ENCODE data around the gene PLEKHA5.

Gene PLEKHA5

DNA sequence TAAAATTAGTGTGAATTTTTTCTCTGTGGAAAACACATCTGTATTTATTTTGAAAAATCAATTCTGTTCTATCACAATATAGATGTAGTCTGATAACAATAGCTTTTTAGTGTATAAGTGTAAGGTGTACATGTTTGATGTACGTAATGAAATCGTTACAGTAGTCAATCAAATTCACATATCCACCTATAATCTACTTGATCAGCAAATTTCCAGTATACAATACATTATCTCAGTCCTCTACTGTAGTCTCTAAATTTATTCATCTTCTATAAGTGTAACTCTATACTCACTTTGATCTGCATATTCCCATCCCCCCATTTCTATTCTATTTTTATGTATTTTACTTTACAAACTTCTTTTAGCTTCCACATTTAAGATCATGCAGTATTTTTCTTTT is 13.0 kb downstream of the PLEKHA5 start:
- Mint-ChIP-seq H3K36me3 (no peaks in the 10 kb centered on the region), H3K27me3 (no peaks in the 10 kb centered on the region), H3K9me3 (no peaks in the 10 kb centered on the region), H3K27ac (no peak overlapping the region), H3K4me3 (no peak overlapping the region), H3K4me1 (no peaks in the 10 kb centered on the region)
- DNase-seq, result no peak
- CTCF ChIA-PET, result no interaction called here

DNA sequence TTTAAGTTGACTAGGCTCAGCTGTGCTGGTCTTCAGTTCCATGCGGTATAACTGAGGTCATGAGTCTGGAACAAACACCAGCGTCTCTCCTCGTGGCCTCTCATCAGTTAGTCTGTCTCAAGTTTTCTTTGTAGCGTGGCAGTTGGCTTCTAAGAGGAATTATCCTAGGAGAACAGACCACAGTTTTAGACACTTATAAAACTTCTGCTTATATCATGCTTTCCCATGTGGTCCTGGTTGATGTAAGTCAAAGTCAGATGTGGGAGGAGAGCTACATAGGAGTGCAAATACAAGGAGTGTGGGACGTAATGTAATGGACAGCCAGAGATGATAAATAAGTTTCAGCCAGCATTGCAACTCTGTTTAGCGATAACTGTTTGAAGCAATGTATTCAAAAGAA is 14.8 kb downstream of the PLEKHA5 start:
- Mint-ChIP-seq H3K4me1 (no peaks in the 10 kb centered on the region), H3K36me3 (no peaks in the 10 kb centered on the region), H3K9me3 (no peaks in the 10 kb centered on the region), H3K4me3 (no peak overlapping the region), H3K27ac (no peak overlapping the region), H3K27me3 (no peaks in the 10 kb centered on the region)
- DNase-seq, result no peak
- CTCF ChIA-PET, result no interaction called here

DNA sequence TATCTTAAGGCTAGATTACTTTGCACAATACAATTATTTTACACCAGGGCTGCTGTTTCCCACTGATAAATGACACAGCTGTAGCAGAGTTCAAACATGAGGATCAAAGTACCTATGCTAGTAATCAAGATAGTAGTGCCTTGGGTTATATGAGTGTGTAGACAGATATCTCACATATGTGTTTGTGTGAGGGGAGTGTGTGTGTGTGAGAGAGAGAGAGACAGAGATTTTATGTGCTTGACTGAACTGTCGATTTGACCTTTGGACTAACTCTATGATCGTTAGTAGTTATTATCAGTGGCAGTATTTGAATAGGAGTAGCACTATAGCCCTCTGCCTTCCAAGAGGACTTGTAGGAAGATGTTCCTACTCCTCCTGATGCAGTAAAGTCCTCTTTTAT is 15.5 kb downstream of the PLEKHA5 start:
- no peak for DNase-seq
- no peaks in the 10 kb centered on the region for H3K27me3 Mint-ChIP-seq
- CTCF ChIA-PET, result no interaction called here
- no peak overlapping the region for H3K27ac Mint-ChIP-seq
- no peaks in the 10 kb centered on the region for H3K36me3 Mint-ChIP-seq
- H3K4me1 Mint-ChIP-seq, result no peaks in the 10 kb centered on the region
- no peaks in the 10 kb centered on the region for H3K9me3 Mint-ChIP-seq
- H3K4me3 Mint-ChIP-seq, result no peak overlapping the region

DNA sequence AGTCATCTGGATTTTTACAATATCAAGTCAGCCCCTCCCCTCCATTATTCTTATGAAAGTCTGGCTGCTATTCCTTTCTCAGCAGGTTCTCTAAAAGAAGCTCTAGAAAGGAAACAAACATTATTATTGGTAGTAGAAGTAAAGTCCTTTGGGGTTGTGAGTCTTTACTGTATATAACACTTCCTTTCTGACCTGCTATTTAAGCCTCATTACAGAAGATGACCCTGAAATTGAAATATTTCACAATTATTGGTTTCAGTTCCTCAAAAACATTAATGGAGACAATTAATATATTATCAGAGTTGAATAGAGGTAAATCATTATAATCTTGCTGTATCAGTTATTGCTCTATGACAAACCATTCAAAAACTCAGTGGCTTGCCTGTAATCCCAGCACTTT is 19.3 kb downstream of the PLEKHA5 start:
- Mint-ChIP-seq H3K36me3 (no peaks in the 10 kb centered on the region), H3K4me3 (no peak overlapping the region), H3K9me3 (no peaks in the 10 kb centered on the region), H3K27ac (no peak overlapping the region), H3K27me3 (no peaks in the 10 kb centered on the region), H3K4me1 (no peaks in the 10 kb centered on the region)
- CTCF ChIA-PET, result no interaction called here
- no peak for DNase-seq

DNA sequence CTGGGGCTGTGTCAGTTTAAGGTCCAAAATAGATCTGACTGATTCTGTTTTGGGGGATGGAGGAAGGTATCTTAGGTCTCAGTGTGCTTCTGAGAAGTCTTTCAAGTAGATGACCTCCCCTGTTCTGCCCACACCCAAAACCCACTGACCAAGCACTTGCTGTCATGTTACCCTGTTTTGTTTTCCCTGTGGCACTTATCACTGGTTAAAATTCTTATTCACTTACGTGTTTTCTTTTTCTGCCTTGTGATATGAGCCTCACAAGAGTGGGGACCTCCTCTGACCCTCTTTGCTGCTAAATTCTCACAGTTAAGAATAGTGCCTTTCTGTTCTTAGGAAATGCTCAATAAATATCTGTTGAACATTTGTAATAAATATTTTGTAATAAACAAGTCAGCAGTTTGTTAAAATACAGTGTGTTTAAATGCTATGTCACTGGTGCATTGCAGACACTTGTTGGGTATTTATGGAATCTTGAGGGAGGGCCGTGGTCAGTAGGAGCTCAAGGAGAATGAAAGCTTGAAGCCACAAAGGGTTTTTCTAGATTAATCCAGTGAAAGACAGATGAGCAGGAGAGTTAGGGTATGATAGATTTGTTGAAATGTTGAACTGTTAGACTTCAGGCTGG is 20.9 kb downstream of the PLEKHA5 start:
- Mint-ChIP-seq H3K4me1 (no peaks in the 10 kb centered on the region), H3K4me3 (no peak overlapping the region), H3K27ac (no peak overlapping the region), H3K27me3 (no peaks in the 10 kb centered on the region), H3K36me3 (no peaks in the 10 kb centered on the region), H3K9me3 (no peaks in the 10 kb centered on the region)
- no peak for DNase-seq
- CTCF ChIA-PET, result no interaction called here

GRCh38 chr12:19151298-19151697 is 21.8 kb downstream of the PLEKHA5 start:
- no peak for DNase-seq
- CTCF ChIA-PET, result no interaction called here
- Mint-ChIP-seq H3K4me1 (no peaks in the 10 kb centered on the region), H3K9me3 (no peaks in the 10 kb centered on the region), H3K27me3 (no peaks in the 10 kb centered on the region), H3K27ac (no peak overlapping the region), H3K36me3 (no peaks in the 10 kb centered on the region), H3K4me3 (no peak overlapping the region)

DNA sequence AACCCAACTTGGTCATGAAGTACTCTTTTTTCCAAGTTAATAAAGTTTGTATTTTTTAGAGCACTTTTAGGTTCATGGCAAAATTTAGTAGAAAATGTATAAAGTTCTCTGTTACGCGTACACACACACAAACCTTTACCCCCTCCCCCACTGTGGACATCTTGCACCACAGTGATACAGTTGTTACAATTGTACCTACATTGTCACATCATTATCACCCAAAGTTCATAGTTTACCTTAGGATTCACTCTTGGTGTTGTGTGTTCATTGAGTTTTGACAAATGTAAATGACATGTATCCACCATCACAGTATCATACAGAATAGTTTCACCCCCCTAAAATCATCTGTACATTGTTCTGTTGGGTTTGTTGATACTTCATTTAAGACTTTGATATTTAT is 23.9 kb downstream of the PLEKHA5 start:
- Mint-ChIP-seq H3K4me1 (no peaks in the 10 kb centered on the region), H3K4me3 (no peak overlapping the region), H3K9me3 (no peaks in the 10 kb centered on the region), H3K27me3 (no peaks in the 10 kb centered on the region), H3K27ac (no peak overlapping the region), H3K36me3 (no peaks in the 10 kb centered on the region)
- CTCF ChIA-PET, result no interaction called here
- no peak for DNase-seq

DNA sequence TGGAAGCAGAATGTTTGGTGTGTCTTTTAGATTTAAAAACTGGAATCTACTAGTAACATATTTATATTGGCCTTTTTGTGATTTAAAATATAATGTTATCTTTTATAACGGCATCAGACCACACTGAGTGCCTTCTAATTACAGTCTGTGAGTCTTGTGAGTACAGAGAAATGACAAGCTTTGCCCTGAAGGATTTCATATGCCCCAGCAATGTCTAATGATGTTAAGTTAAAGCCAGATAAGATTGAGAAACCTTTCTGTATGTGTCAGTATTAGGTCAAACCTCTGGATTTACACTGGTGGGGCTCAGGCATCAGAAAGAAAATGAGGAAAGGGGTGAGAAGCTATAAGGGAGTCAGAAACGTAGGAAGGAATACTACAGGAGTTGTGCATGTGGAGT is 25.2 kb downstream of the PLEKHA5 start:
- Mint-ChIP-seq H3K9me3 (no peaks in the 10 kb centered on the region), H3K4me1 (no peaks in the 10 kb centered on the region), H3K27me3 (no peaks in the 10 kb centered on the region), H3K4me3 (no peak overlapping the region), H3K27ac (no peak overlapping the region), H3K36me3 (no peaks in the 10 kb centered on the region)
- CTCF ChIA-PET, result no interaction called here
- no peak for DNase-seq

- Mint-ChIP-seq H3K4me1 (no peaks in the 10 kb centered on the region), H3K27ac (no peak overlapping the region), H3K4me3 (no peak overlapping the region), H3K27me3 (no peaks in the 10 kb centered on the region), H3K9me3 (no peaks in the 10 kb centered on the region), H3K36me3 (no peaks in the 10 kb centered on the region)
- DNase-seq, result no peak
- CTCF ChIA-PET, result interaction anchor here (0.7 kb wide), 1 partner anchor 145 kb away, joined by 3 read pairs; no protein-coding TSS in a partner anchor
Observed at GRCh38 chr12:19155981-19156734, 26.6 kb downstream of the PLEKHA5 start.

- H3K4me3 Mint-ChIP-seq, result no peak overlapping the region
- H3K4me1 Mint-ChIP-seq, result no peaks in the 10 kb centered on the region
- CTCF ChIA-PET, result no interaction called here
- no peak overlapping the region for H3K27ac Mint-ChIP-seq
- no peaks in the 10 kb centered on the region for H3K9me3 Mint-ChIP-seq
- H3K27me3 Mint-ChIP-seq, result no peaks in the 10 kb centered on the region
- DNase-seq, result no peak
- no peaks in the 10 kb centered on the region for H3K36me3 Mint-ChIP-seq
Observed at GRCh38 chr12:19158923-19159322, 29.4 kb downstream of the PLEKHA5 start.

DNA sequence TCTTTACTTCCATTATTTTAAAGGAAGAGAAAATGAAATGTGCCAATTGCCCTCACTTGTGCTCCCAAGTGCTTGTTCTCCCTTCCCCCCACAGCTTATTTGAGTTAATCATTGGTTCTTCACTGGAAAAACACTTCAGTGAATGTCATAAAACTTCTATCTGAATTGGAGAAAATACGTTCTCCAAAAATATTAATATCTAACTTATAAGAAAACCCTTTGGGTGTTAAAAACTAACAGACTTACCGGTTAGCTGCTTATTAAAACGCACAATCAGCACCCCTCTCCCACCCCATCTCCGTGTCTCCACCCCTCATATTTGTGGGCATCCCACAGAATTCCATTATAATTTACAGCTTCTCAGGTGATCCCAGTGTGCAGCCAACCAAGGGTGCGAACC is 31.7 kb downstream of the PLEKHA5 start:
- H3K9me3 Mint-ChIP-seq, result no peaks in the 10 kb centered on the region
- H3K36me3 Mint-ChIP-seq, result no peaks in the 10 kb centered on the region
- H3K4me1 Mint-ChIP-seq, result no peaks in the 10 kb centered on the region
- CTCF ChIA-PET, result no interaction called here
- no peaks in the 10 kb centered on the region for H3K27me3 Mint-ChIP-seq
- no peak overlapping the region for H3K4me3 Mint-ChIP-seq
- DNase-seq, result no peak
- H3K27ac Mint-ChIP-seq, result no peak overlapping the region

DNA sequence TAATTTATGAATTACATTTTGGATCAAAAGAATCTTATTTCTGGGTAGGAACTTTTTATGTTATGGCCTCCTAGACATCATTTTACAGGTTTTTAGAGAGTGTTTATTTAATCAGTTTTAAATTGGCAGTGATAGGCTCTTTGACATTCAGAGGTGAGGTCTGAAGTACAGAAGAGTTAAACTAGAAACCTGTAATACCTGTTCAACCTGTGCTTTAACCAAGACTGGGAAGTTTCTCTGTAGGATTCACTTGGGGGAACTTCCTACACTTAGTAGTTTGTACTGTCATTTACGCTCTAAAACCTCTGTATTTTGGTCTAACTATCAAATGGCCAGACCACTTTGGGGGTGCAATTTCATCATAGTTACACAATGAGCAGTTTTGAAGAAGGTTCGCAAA is 35.9 kb downstream of the PLEKHA5 start:
- CTCF ChIA-PET, result no interaction called here
- no peak overlapping the region for H3K27ac Mint-ChIP-seq
- DNase-seq, result no peak
- no peaks in the 10 kb centered on the region for H3K27me3 Mint-ChIP-seq
- no peaks in the 10 kb centered on the region for H3K36me3 Mint-ChIP-seq
- H3K4me1 Mint-ChIP-seq, result no peaks in the 10 kb centered on the region
- H3K4me3 Mint-ChIP-seq, result no peak overlapping the region
- no peaks in the 10 kb centered on the region for H3K9me3 Mint-ChIP-seq

- CTCF ChIA-PET, result no interaction called here
- Mint-ChIP-seq H3K9me3 (no peaks in the 10 kb centered on the region), H3K36me3 (no peaks in the 10 kb centered on the region), H3K4me1 (no peaks in the 10 kb centered on the region), H3K27ac (no peak overlapping the region), H3K27me3 (no peaks in the 10 kb centered on the region), H3K4me3 (no peak overlapping the region)
- DNase-seq, result no peak
Observed at GRCh38 chr12:19166387-19166786, 36.9 kb downstream of the PLEKHA5 start.

- Mint-ChIP-seq H3K27me3 (no peaks in the 10 kb centered on the region), H3K4me3 (no peak overlapping the region), H3K4me1 (no peaks in the 10 kb centered on the region), H3K27ac (no peak overlapping the region), H3K9me3 (no peaks in the 10 kb centered on the region), H3K36me3 (no peaks in the 10 kb centered on the region)
- no peak for DNase-seq
- CTCF ChIA-PET, result no interaction called here
Observed at GRCh38 chr12:19166956-19167355, 37.4 kb downstream of the PLEKHA5 start.

DNA sequence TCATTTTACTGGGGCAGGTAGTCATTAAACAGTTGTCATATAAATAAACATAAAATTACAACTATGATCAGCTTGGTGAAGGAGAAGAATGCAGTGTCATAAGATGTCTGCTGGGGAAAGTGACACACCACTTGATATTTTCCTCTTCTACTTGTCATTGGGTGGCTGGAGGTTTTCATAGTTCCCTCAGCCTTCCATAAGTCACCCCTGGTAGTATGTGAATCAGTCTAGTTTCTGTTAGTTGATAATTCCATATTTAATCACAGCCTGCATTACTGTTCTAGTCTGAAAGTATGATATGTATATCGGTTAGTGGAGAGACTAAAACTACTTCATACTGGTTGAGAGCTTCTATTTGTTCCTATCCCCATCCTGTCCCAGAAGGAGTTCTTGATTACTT is 38.2 kb downstream of the PLEKHA5 start:
- Mint-ChIP-seq H3K4me1 (no peaks in the 10 kb centered on the region), H3K27me3 (no peaks in the 10 kb centered on the region), H3K9me3 (no peaks in the 10 kb centered on the region), H3K27ac (no peak overlapping the region), H3K4me3 (no peak overlapping the region), H3K36me3 (no peaks in the 10 kb centered on the region)
- no peak for DNase-seq
- CTCF ChIA-PET, result no interaction called here

Measured in activated naive CD4-positive, alpha-beta T cell treated with anti-CD3 and anti-CD28 coated beads, Interleukin-2, amount 10 ng/mL, durations not matched to agents 7 days and 5 days (primary cell).